ENCODE measurements around the gene MT1F. TPM values are rescaled to one million over a fixed set of nuclear protein-coding genes. Genes with fewer than 3 reads are reported as not detected.

Gene MT1F
- total RNA-seq, 1 donor from 2014 or later, result 12.7 TPM

- Mint-ChIP-seq H3K36me3 (ENCODE audit: unreplicated experiment) (no peaks in the 10 kb centered on the region), H3K27me3 (ENCODE audit: unreplicated experiment) (peaks cover 8% of the 10 kb centered on the region), H3K4me1 (ENCODE audit: unreplicated experiment) (peaks cover 32% of the 10 kb centered on the region), H3K4me3 (ENCODE audit: unreplicated experiment) (no peak overlapping the region), H3K27ac (ENCODE audit: unreplicated experiment) (no peak overlapping the region), H3K9me3 (ENCODE audit: unreplicated experiment) (no peaks in the 10 kb centered on the region)
- DNase-seq (ENCODE audit: extremely low spot score, unreplicated experiment), result no peak
- TF ChIP-seq, protein P1, sequence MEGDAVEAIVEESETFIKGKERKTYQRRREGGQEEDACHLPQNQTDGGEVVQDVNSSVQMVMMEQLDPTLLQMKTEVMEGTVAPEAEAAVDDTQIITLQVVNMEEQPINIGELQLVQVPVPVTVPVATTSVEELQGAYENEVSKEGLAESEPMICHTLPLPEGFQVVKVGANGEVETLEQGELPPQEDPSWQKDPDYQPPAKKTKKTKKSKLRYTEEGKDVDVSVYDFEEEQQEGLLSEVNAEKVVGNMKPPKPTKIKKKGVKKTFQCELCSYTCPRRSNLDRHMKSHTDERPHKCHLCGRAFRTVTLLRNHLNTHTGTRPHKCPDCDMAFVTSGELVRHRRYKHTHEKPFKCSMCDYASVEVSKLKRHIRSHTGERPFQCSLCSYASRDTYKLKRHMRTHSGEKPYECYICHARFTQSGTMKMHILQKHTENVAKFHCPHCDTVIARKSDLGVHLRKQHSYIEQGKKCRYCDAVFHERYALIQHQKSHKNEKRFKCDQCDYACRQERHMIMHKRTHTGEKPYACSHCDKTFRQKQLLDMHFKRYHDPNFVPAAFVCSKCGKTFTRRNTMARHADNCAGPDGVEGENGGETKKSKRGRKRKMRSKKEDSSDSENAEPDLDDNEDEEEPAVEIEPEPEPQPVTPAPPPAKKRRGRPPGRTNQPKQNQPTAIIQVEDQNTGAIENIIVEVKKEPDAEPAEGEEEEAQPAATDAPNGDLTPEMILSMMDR (IDR thresholded peaks at IDR 0.05), result no peak
These were observed 21.4 kb downstream of the MT1F start for GRCh38 chr16:56679078-56679730.

DNA sequence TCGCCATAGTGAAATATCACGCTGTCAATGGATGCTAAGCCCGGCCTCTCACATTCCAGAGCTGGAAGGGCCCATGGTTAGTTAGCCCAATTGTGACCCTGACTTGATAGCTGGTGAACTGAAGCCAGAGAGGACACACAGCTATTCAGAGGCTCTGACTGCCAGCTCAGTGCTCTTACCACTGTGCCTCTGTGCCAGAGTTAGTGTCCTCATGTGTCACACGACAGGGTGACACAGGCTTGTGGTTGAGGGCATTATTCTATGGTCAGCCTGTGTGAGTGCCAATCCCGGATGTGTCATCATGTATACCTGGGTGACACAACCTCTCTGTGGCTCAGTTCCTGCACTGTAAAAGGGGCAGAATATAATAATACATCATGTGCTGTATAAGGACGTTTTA lies 22.1 kb downstream of the MT1F start:
- H3K9me3 Mint-ChIP-seq (ENCODE audit: unreplicated experiment), result no peaks in the 10 kb centered on the region
- H3K4me1 Mint-ChIP-seq (ENCODE audit: unreplicated experiment), result peaks cover 36% of the 10 kb centered on the region
- DNase-seq (ENCODE audit: extremely low spot score, unreplicated experiment), result no peak
- no peak overlapping the region for H3K27ac Mint-ChIP-seq (ENCODE audit: unreplicated experiment)
- H3K4me3 Mint-ChIP-seq (ENCODE audit: unreplicated experiment), result no peak overlapping the region
- H3K27me3 Mint-ChIP-seq (ENCODE audit: unreplicated experiment), result peaks cover 8% of the 10 kb centered on the region
- TF ChIP-seq, protein P1 (IDR thresholded peaks at IDR 0.05), result no peak
- H3K36me3 Mint-ChIP-seq (ENCODE audit: unreplicated experiment), result no peaks in the 10 kb centered on the region

GRCh38 chr16:56681939-56682702 lies 24.4 kb downstream of the MT1F start, which contains the start of gene MT1X:
TSS of gene MT1X (plus strand) at chr16:56682470. CDS start at chr16:56682541, 71 bp downstream.
- peak within 1 kb of the TSS; percentile 82 for H3K27ac Mint-ChIP-seq (ENCODE audit: unreplicated experiment)
- H3K27me3 Mint-ChIP-seq (ENCODE audit: unreplicated experiment), result no peaks in the 10 kb centered on the region
- H3K36me3 Mint-ChIP-seq (ENCODE audit: unreplicated experiment), result peaks cover 5% of the 10 kb centered on the region
- peak within 1 kb of the TSS; percentile 88 for H3K4me3 Mint-ChIP-seq (ENCODE audit: unreplicated experiment)
- TF ChIP-seq, protein P1 (IDR thresholded peaks at IDR 0.05), result no peak
- peak; percentile 90 for DNase-seq (ENCODE audit: extremely low spot score, unreplicated experiment)
- H3K9me3 Mint-ChIP-seq (ENCODE audit: unreplicated experiment), result peaks cover 5% of the 10 kb centered on the region
- peaks cover 28% of the 10 kb centered on the region for H3K4me1 Mint-ChIP-seq (ENCODE audit: unreplicated experiment)

GRCh38 chr16:56682703-56683397 lies 25.1 kb downstream of the MT1F start:
- H3K27ac Mint-ChIP-seq (ENCODE audit: unreplicated experiment), result peak overlapping the region; percentile 54
- TF ChIP-seq, protein P1 (IDR thresholded peaks at IDR 0.05), result no peak
- DNase-seq (ENCODE audit: extremely low spot score, unreplicated experiment), result no peak
- H3K4me1 Mint-ChIP-seq (ENCODE audit: unreplicated experiment), result peaks cover 28% of the 10 kb centered on the region
- H3K27me3 Mint-ChIP-seq (ENCODE audit: unreplicated experiment), result no peaks in the 10 kb centered on the region
- H3K4me3 Mint-ChIP-seq (ENCODE audit: unreplicated experiment), result peak overlapping the region; percentile 88
- H3K9me3 Mint-ChIP-seq (ENCODE audit: unreplicated experiment), result peaks cover 8% of the 10 kb centered on the region
- peaks cover 6% of the 10 kb centered on the region for H3K36me3 Mint-ChIP-seq (ENCODE audit: unreplicated experiment)
